Retinal pigment epithelial cell (primary cell): ENCODE measurements around the gene RIBC1.
A peak's percentile ranks its signal among the peaks of the same experiment; 100 is the strongest.

Experiments
- DNase-seq: peaks from one replicate; pipeline ENCODE4 v3.0.0-alpha.2; 2010; ENCODE audit warnings: low read depth
- H3K4me3 ChIP-seq: 2 replicates; pipeline ENCODE4 v1.5.1; 2011; ENCODE audit warnings: mild to moderate bottlenecking, low read length, control low read depth, moderate library complexity
- TF ChIP-seq, protein P1 (sequence below): conservative IDR thresholded peaks from 2 replicates; pipeline ENCODE4 v1.5.1; 2011; ENCODE audit warnings: low read depth, low read length, control low read depth, inconsistent platforms

The RIBC1 gene

GRCh38 chrX:53435997-53436396 lies 13.3 kb downstream of the RIBC1 start:
- TF ChIP-seq, protein P1, sequence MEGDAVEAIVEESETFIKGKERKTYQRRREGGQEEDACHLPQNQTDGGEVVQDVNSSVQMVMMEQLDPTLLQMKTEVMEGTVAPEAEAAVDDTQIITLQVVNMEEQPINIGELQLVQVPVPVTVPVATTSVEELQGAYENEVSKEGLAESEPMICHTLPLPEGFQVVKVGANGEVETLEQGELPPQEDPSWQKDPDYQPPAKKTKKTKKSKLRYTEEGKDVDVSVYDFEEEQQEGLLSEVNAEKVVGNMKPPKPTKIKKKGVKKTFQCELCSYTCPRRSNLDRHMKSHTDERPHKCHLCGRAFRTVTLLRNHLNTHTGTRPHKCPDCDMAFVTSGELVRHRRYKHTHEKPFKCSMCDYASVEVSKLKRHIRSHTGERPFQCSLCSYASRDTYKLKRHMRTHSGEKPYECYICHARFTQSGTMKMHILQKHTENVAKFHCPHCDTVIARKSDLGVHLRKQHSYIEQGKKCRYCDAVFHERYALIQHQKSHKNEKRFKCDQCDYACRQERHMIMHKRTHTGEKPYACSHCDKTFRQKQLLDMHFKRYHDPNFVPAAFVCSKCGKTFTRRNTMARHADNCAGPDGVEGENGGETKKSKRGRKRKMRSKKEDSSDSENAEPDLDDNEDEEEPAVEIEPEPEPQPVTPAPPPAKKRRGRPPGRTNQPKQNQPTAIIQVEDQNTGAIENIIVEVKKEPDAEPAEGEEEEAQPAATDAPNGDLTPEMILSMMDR: peak; percentile 98
- DNase-seq: no peak

DNA sequence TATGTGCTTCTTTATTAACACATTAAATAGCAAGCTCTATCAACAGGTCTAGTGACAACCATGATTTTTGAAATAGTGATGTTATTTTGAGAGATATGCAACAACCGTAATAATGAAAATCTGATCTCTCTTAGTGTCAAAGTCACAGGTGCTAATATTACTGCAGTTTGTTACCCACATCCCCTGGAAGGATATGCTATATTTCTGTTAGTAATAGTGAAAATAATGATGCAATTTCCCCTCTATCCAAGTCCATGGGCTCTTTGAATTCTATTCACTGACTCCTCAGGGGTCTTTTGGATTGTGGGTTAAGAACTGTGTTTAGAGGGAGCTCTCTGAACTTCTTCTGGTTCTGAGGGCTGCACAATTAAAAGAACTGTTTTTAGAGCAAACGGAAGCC lies 14.5 kb downstream of the RIBC1 start:
- no peak for DNase-seq
- TF ChIP-seq, protein P1: no peak
- no peak overlapping the region for H3K4me3 ChIP-seq

More at GRCh38 chrX:53435997-53436396, 13.3 kb downstream of the RIBC1 start:
- H3K4me3 ChIP-seq: no peak overlapping the region

- TF ChIP-seq, protein P1: no peak
- no peak overlapping the region for H3K4me3 ChIP-seq
- no peak for DNase-seq
Measured at GRCh38 chrX:53438174-53438831, 15.6 kb downstream of the RIBC1 start.

DNA sequence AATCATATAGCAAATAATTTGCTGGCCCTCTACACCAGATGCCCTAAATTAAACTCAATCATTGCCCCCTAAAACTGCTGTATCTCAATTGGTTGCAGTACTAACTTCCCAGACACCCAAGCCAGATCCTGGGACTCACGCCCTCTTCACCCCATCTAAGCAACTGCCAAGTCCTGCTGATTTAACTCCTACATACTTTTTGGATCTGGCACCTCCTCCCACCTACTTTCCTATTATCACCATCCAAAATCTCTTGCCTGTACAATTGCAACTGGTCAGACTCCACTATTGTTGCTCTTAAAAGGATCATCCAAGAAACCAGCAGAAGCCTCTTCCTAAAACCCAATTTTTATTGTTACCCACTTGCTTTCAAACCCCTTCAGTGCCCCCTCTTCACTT lies 16.2 kb downstream of the RIBC1 start:
- H3K4me3 ChIP-seq: no peak overlapping the region
- TF ChIP-seq, protein P1: no peak
- no peak for DNase-seq

GRCh38 chrX:53440101-53440500 lies 17.4 kb downstream of the RIBC1 start:
- TF ChIP-seq, protein P1: no peak
- H3K4me3 ChIP-seq: peak overlapping the region; percentile 49
- DNase-seq: no peak

DNA sequence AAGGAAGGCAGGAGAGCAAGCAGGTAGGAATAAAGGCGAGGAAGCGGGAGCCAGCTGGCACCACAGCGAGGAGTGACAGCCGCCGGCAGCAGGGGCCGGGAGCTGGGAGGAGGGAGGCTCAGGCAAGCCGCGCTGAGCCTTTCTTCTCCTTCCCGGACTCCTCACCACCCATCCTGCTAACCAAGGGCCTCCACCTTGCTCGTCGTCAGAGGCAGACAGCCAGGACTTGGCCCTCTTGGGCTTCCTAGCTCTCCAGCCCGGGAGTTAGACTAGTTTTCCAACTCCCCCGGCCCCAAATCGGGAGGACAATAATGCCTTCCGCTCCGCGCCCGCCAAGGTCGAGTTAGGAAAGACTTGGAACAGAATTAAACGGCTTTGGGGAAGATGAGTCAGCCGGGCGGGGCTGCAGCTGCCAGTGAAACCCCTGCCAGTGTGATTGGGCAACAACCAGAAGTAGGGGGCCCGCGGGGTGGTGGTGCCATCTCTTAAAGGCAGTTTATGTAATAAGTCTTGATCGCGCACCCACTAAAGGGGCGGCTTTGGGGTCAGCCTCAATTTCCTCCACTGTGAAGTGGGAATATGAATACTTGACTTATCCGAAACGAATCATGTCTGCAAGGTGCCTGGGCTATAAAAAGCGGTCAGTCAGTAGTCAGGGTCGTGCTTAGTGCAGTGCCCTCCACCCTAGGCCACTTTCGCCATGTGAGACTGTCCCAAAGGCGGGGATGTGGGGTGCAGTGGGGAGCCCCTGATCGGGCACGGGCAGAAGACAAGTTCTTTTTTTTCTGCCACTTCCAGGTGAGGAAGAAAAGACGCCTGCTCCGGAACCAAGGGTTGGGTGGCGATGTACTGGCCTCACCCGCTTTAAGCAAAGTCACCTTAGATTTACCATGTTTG lies 18.2 kb downstream of the RIBC1 start:
- TF ChIP-seq, protein P1: no peak
- no peak for DNase-seq
- H3K4me3 ChIP-seq: peak overlapping the region; percentile 49
